ENCODE measurements around the gene FXYD5. TPM values are rescaled to one million over a fixed set of nuclear protein-coding genes. Genes with fewer than 3 reads are reported as not detected.
A peak's percentile ranks its signal among the peaks of the same experiment; 100 is the strongest.

The FXYD5 gene
- total RNA-seq, 2 experiments from 2014 or later: 82.1 to 147 TPM

DNA sequence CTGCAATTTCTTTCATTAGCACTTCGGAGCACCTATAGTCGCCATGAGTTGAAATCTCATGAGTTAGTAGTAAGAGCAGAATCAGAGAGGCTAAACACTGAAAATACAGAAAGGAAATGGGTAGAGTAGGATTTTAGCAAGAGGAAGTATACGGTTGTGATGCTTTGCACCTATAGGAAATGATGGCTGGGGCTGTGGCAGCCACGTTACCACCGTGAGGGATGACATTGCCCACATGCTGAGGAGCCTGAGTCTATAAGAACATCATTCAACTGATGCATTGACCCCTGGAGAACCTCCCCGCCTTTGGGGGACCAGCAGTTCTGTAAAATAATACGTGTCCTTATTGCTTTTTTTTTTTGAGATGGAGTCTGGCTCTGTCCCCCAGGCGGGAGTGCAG is 53.6 kb downstream of the FXYD5 start:
- no peak for TF ChIP-seq EZH2phosphoT487 (IDR thresholded peaks at IDR 0.05; ENCODE audit: borderline replicate concordance, low read depth, low read length)
- TF ChIP-seq, protein P1, sequence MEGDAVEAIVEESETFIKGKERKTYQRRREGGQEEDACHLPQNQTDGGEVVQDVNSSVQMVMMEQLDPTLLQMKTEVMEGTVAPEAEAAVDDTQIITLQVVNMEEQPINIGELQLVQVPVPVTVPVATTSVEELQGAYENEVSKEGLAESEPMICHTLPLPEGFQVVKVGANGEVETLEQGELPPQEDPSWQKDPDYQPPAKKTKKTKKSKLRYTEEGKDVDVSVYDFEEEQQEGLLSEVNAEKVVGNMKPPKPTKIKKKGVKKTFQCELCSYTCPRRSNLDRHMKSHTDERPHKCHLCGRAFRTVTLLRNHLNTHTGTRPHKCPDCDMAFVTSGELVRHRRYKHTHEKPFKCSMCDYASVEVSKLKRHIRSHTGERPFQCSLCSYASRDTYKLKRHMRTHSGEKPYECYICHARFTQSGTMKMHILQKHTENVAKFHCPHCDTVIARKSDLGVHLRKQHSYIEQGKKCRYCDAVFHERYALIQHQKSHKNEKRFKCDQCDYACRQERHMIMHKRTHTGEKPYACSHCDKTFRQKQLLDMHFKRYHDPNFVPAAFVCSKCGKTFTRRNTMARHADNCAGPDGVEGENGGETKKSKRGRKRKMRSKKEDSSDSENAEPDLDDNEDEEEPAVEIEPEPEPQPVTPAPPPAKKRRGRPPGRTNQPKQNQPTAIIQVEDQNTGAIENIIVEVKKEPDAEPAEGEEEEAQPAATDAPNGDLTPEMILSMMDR (conservative IDR thresholded peaks at IDR 0.05; ENCODE audit: low read length): no peak
- no peaks in the 10 kb centered on the region for H3K9me2 ChIP-seq (ENCODE audit: insufficient read depth, low read length)
- no peaks in the 10 kb centered on the region for H3K79me2 ChIP-seq (ENCODE audit: insufficient read depth, low read depth, low read length)
- DNase-seq (ENCODE audit: low spot score): no peak
- no peaks in the 10 kb centered on the region for H3K36me3 ChIP-seq (ENCODE audit: insufficient read depth, low read length)
- peaks cover 4% of the 10 kb centered on the region; the same call in 1 of the 2 replicates for H3K9me3 ChIP-seq (ENCODE audit: low read length)
- POLR2A ChIA-PET: no interaction called here
- H3K4me1 ChIP-seq (ENCODE audit: insufficient read depth, low read length, poor library complexity, severe bottlenecking): peaks cover 87% of the 10 kb centered on the region
- no peaks in the 10 kb centered on the region for H4K20me1 ChIP-seq (ENCODE audit: insufficient read depth, low read length)
- intact Hi-C loops (cut with micrococcal nuclease; ENCODE audit: unreplicated experiment): no loop called here
- H3K27ac ChIP-seq (ENCODE audit: low read depth, low read length, poor library complexity, severe bottlenecking): peak overlapping the region; percentile 94
- no peak overlapping the region; the same call in 1 of the 2 replicates for H2AFZ ChIP-seq (ENCODE audit: low read length)
- H3K4me3 ChIP-seq (ENCODE audit: low read depth, low read length, poor library complexity, severe bottlenecking): no peak overlapping the region
- BruUV-seq (replicated peaks): no TSS peak
- peak overlapping the region; percentile 81 for H3K4me2 ChIP-seq (ENCODE audit: low read length)
- CTCF ChIA-PET (ENCODE audit: unreplicated experiment): no interaction called here

DNA sequence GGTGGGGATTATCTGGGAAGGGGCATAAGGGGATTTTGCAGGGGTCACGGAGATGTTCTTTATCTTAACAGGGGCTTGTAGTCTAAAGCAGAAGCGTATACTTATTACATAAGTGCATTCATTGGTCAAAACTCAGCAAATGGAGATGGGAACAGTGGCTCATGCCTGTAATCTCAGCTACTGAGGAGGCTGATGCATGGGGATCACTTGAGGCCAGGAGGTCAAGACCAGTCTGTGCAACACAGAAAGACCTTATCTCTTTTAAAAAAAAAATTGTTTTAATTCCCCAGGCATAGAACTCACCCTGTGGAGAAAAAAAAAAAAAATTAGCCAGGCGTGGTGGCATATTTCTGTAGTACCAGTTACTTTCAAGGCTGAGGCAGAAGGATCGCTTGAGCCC is 55.1 kb downstream of the FXYD5 start:
- Histone ChIP-seq H3K27ac (ENCODE audit: low read depth, low read length, poor library complexity, severe bottlenecking) (peak overlapping the region; percentile 83), H3K4me3 (ENCODE audit: low read depth, low read length, poor library complexity, severe bottlenecking) (no peak overlapping the region), H3K79me2 (ENCODE audit: insufficient read depth, low read depth, low read length) (no peaks in the 10 kb centered on the region), H3K4me2 (ENCODE audit: low read length) (peak overlapping the region; percentile 50), H3K9me2 (ENCODE audit: insufficient read depth, low read length) (no peaks in the 10 kb centered on the region), H3K36me3 (ENCODE audit: insufficient read depth, low read length) (no peaks in the 10 kb centered on the region), H3K9me3 (ENCODE audit: low read length) (peaks cover 4% of the 10 kb centered on the region; the same call in 1 of the 2 replicates), H3K4me1 (ENCODE audit: insufficient read depth, low read length, poor library complexity, severe bottlenecking) (peaks cover 89% of the 10 kb centered on the region), H4K20me1 (ENCODE audit: insufficient read depth, low read length) (no peaks in the 10 kb centered on the region), H2AFZ (ENCODE audit: low read length) (peak overlapping the region; percentile 11; the same call in 1 of the 2 replicates)
- intact Hi-C loops (cut with micrococcal nuclease; ENCODE audit: unreplicated experiment): loop anchor here (2.0 to 5.0 kb wide), 2 partner anchors 55 to 88 kb away; partner anchors contain the start of gene FXYD5
- TF ChIP-seq, protein P1 (conservative IDR thresholded peaks at IDR 0.05; ENCODE audit: low read length): no peak
- TF ChIP-seq EZH2phosphoT487 (IDR thresholded peaks at IDR 0.05; ENCODE audit: borderline replicate concordance, low read depth, low read length): no peak
- ChIA-PET POLR2A (no interaction called here), CTCF (ENCODE audit: unreplicated experiment) (no interaction called here)
- no TSS peak for BruUV-seq (replicated peaks)
- no peak for DNase-seq (ENCODE audit: low spot score)

DNA sequence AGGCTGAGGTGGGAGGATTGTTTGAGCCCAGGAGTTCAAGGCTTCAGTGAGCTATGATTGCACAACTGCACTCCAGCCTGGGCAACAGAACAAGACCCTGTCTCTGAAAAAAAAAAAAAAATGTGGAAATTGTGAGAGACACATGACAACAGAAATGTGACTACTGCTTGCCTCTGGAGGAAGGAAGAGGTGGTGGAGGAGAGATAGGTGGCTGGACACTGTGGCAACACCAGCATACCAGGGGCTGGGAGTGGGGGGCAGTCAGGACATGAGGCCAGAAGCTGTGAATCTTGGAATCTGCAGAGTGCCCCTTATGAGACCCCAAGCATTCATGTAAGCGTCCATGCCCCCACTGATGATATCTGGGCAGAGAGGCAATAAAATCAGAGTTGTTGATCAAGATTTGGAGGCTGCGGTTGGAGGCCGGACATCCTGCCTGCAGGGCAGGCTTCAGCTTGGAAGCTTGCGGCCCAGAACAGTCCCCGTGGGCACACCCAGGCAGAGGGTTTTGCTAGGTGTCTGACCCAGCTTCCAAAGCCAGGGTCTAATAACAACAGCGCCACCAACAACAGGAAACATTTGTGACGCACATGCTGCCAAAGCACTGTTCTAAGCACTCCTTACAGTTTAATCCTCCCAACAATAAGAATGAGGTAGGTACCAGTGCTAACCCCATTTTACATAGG is 57.2 kb downstream of the FXYD5 start:
- no peaks in the 10 kb centered on the region for H4K20me1 ChIP-seq (ENCODE audit: insufficient read depth, low read length)
- H3K9me2 ChIP-seq (ENCODE audit: insufficient read depth, low read length): no peaks in the 10 kb centered on the region
- peak overlapping the region; percentile 73 for H2AFZ ChIP-seq (ENCODE audit: low read length)
- H3K9me3 ChIP-seq (ENCODE audit: low read length): peaks cover 4% of the 10 kb centered on the region; the same call in 1 of the 2 replicates
- ChIA-PET POLR2A (interaction anchor here (2.5 kb wide), 1 partner anchor 70 kb away, joined by 6 read pairs; no protein-coding TSS in a partner anchor), CTCF (ENCODE audit: unreplicated experiment) (interaction anchor here (0.8 kb wide), 1 partner anchor 70 kb away, joined by 4 read pairs; no protein-coding TSS in a partner anchor)
- no peak for TF ChIP-seq EZH2phosphoT487 (IDR thresholded peaks at IDR 0.05; ENCODE audit: borderline replicate concordance, low read depth, low read length)
- TF ChIP-seq, protein P1 (conservative IDR thresholded peaks at IDR 0.05; ENCODE audit: low read length): peak; percentile 74
- DNase-seq (ENCODE audit: low spot score): peak; percentile 71
- no peaks in the 10 kb centered on the region for H3K79me2 ChIP-seq (ENCODE audit: insufficient read depth, low read depth, low read length)
- no TSS peak for BruUV-seq (replicated peaks)
- no peaks in the 10 kb centered on the region for H3K36me3 ChIP-seq (ENCODE audit: insufficient read depth, low read length)
- H3K4me1 ChIP-seq (ENCODE audit: insufficient read depth, low read length, poor library complexity, severe bottlenecking): peaks cover 88% of the 10 kb centered on the region
- peak overlapping the region; percentile 88 for H3K4me2 ChIP-seq (ENCODE audit: low read length)
- peak overlapping the region; percentile 83 for H3K27ac ChIP-seq (ENCODE audit: low read depth, low read length, poor library complexity, severe bottlenecking)
- no peak overlapping the region for H3K4me3 ChIP-seq (ENCODE audit: low read depth, low read length, poor library complexity, severe bottlenecking)
- intact Hi-C loops (cut with micrococcal nuclease; ENCODE audit: unreplicated experiment): loop anchor here (2.0 to 5.0 kb wide), 2 partner anchors 57 to 86 kb away; partner anchors contain the start of gene FXYD5
